Body of pancreas (tissue), 4 donors: ENCODE measurements around the gene CKLF. TPM values are rescaled to one million over a fixed set of nuclear protein-coding genes. Genes with fewer than 3 reads are reported as not detected.

Experiments used
- ATAC-seq: fragments of 150-250 bp; one replicate; pipeline ENCODE4 v1.9.1; 2016
- DNase-seq, 4 donors: peaks; one replicate each; pipeline ENCODE4 v3.0.0-alpha.2; 2019
- H3K27ac ChIP-seq, 4 donors: fragments of 200-600 bp; sonication (generic); 1 replicate in 3 of 4; 2 replicates in 1 of 4; pipeline versions ENCODE4 v1.5.1 to v1.6.1; 2016 to 2019; ENCODE audit warnings: mild to moderate bottlenecking in 1 of 4, mixed read lengths in 1 of 4, moderate library complexity in 1 of 4
- H3K27me3 ChIP-seq, 2 donors: fragments of 200-600 bp; sonication (generic); one replicate each; pipeline ENCODE4 v1.6.0; 2016; ENCODE audit warnings: mild to moderate bottlenecking in 1 of 2
- H3K36me3 ChIP-seq, 2 donors: fragments of 200-600 bp; sonication (generic); replicated peaks in 1 of 2; 2 replicates each; pipeline ENCODE4 v1.5.1; 2016; ENCODE audit warnings: low read depth in 2 of 2; ENCODE audit not compliant: insufficient read depth in 1 of 2
- H3K4me1 ChIP-seq: fragments of 200-600 bp; sonication (generic); one replicate; pipeline ENCODE4 v1.6.0; 2016
- H3K4me3 ChIP-seq, 2 donors: fragments of 200-600 bp; sonication (generic); 1 replicate in 1 of 2; 2 replicates in 1 of 2; pipeline ENCODE4 v1.5.1; 2016 to 2019
- H3K9me3 ChIP-seq, 3 donors: fragments of 200-600 bp; sonication (generic); 1 replicate in 2 of 3; 2 replicates in 1 of 3; pipeline ENCODE4 v1.5.1; 2016
- POLR2A ChIP-seq, 3 donors: fragments of 450-650 bp; IDR thresholded peaks; one replicate each; pipeline ENCODE4 v1.6.1; 2016; ENCODE audit warnings: antibody characterized with exemption in 3 of 3, mild to moderate bottlenecking in 2 of 3
- WGBS, 2 donors: methylation state at CpG; one replicate each; pipeline ENCODE4 v1.1.5; 2017; 5-methylcytosine and 5-hydroxymethylcytosine counted together
- intact Hi-C: fragments of 100-400 bp; cut with DNase I; formaldehyde crosslinking; loops from one replicate; pipeline ENCODE4 v1.15.1; 2023
- total RNA-seq, 2 donors: library from RNA; depleted of rRNA; stranded (reverse); fragments of >200 nt; gene quantifications; one replicate each; pipeline ENCODE4 v1.1.0, GENCODE V29; 2016
- TF ChIP-seq, protein P1 (sequence below), 7 experiments: fragments of 450-650 bp in 4 of 7; fragments of 200-600 bp in 3 of 7; sonication (generic) in 3 of 7; IDR thresholded peaks; one replicate each; pipeline ENCODE4 v1.5.1; 2016 to 2019; ENCODE audit warnings: antibody characterized with exemption in 7 of 7

Gene CKLF
- total RNA-seq, 2 donors from 2014 or later = 33.5 TPM; not detected in 1

DNA sequence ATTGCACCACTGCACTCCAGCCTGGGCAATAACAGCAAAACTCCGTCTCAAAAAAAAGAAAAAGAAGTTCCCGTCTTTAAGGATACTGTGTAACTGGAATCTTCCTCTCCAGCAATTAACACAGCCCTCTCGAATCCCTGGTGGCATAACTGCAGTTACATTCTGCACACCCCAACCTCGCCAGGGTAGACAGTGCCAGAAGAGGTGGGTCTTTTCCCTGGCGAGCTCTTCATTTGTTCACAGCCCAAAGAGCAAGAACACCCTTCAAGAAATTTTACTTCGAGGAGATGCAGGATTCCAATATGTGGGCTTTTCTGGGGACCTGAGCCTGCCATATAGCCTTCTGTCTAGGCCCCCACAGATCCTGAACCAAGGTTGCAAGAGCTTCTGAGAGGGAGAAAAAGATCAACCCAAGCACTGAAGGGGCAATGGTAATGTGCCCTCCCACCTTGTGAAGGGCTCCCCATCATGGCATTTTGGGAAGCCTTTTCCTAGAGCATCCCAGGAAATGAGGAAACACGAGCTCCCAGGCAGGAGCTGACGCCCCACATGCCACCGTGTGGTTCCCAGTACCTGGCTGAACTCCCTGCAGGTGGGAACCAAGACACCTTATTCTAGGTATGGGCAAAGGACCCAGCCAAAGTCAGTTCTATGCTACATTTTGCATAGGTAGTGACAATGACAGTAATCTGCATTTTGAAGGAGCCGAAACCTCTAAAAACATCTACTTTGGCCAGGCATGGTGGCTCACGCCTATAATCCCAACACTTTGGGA lies 29.4 kb upstream of the CKLF start:
- Histone ChIP-seq H3K9me3 (no peaks in the 10 kb centered on the region), H3K4me3 (no peak overlapping the region), H3K36me3 (peaks cover 0 to 5% of the 10 kb centered on the region in 2 donors), H3K27me3 (no peaks in the 10 kb centered on the region), H3K27ac (peak overlapping the region in 2 of 4 donors; percentile 67 to 95), H3K4me1 (peaks cover 4% of the 10 kb centered on the region)
- no peak for TF ChIP-seq POLR2A (IDR thresholded peaks at IDR 0.05)
- TF ChIP-seq, protein P1, sequence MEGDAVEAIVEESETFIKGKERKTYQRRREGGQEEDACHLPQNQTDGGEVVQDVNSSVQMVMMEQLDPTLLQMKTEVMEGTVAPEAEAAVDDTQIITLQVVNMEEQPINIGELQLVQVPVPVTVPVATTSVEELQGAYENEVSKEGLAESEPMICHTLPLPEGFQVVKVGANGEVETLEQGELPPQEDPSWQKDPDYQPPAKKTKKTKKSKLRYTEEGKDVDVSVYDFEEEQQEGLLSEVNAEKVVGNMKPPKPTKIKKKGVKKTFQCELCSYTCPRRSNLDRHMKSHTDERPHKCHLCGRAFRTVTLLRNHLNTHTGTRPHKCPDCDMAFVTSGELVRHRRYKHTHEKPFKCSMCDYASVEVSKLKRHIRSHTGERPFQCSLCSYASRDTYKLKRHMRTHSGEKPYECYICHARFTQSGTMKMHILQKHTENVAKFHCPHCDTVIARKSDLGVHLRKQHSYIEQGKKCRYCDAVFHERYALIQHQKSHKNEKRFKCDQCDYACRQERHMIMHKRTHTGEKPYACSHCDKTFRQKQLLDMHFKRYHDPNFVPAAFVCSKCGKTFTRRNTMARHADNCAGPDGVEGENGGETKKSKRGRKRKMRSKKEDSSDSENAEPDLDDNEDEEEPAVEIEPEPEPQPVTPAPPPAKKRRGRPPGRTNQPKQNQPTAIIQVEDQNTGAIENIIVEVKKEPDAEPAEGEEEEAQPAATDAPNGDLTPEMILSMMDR (IDR thresholded peaks at IDR 0.05) = no peak
- intact Hi-C loops = no loop called here
- DNase-seq (no peak), ATAC-seq (no peak)
- 75 to 85% methylated on average over 8 to 11 of the region's 11 CpGs for WGBS, 2 donors

DNA sequence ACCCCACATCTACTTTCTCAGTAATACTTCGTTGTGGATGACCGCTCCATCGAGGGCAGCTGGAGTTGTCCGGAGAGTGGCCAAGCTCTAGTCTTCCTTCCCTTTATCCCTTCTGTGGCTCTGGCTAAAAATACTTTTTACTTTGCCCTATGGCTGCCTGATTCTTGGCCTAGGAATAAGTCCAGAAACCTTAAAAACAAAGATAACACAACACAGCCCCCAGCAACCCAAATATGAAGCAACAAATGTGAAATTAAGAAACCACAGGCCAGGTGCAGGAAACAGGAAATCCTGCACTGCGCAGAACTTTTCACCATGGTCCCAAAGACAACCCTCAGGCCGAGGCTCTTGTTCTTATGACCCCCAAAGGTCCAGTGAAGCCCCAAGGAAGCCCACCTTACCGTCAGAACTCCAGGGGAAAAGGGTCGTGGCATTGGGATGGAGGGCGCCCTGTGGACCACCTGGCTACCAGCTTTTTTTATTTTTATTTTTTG lies 28.5 kb upstream of the CKLF start:
- Histone ChIP-seq H3K27ac (peak overlapping the region in 1 of 4 donors; percentile 95), H3K27me3 (no peaks in the 10 kb centered on the region), H3K4me1 (no peaks in the 10 kb centered on the region), H3K36me3 (peaks cover 0 to 9% of the 10 kb centered on the region in 2 donors), H3K9me3 (no peaks in the 10 kb centered on the region), H3K4me3 (no peak overlapping the region)
- intact Hi-C loops = no loop called here
- WGBS, 2 donors = 65 to 91% methylated on average over 9 of the region's 9 CpGs
- ATAC-seq (no peak), DNase-seq (no peak)
- TF ChIP-seq, protein P1 (IDR thresholded peaks at IDR 0.05) = no peak
- TF ChIP-seq POLR2A (IDR thresholded peaks at IDR 0.05) = no peak

DNA sequence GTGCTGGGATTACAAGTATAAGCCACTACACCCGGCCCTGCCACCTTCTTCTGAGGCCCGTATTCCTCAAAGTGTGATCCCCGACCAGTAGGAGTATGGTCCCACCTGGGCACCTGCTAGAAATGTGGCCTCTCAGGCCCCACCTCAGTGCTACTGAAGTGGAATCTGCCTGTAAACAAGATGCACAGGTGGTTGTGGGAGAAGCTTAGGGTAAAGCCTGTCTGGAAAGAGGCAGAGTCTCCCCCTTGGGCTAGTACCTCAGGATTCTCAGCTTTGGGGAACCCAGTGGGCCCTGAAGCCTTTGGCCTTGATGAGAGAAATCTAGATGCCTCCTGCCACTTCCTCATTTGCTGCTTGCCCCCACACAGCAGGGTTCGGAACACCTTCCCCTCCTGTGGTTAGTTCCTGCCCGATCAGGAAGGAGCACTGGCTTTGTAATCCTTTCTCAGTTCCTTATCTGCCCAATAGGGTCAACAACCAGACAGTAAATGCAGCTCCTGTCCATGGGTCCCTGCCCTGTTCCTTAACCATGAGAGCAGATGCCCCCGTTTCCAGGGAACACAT lies 27.7 kb upstream of the CKLF start:
- WGBS, 2 donors = 62 to 88% methylated on average over 6 of the region's 6 CpGs
- no peaks in the 10 kb centered on the region for H3K27me3 ChIP-seq
- DNase-seq (peak in 1 of 4 donors; percentile 71), ATAC-seq (no peak)
- intact Hi-C loops = no loop called here
- no peaks in the 10 kb centered on the region for H3K4me1 ChIP-seq
- no peaks in the 10 kb centered on the region for H3K9me3 ChIP-seq
- peaks cover 0 to 12% of the 10 kb centered on the region in 2 donors for H3K36me3 ChIP-seq
- peak overlapping the region in 2 of 4 donors; percentile 20 to 95 for H3K27ac ChIP-seq
- TF ChIP-seq, protein P1 (IDR thresholded peaks at IDR 0.05) = peak in 1 of 7 experiments; percentile 19
- no peak for TF ChIP-seq POLR2A (IDR thresholded peaks at IDR 0.05)
- H3K4me3 ChIP-seq = no peak overlapping the region

DNA sequence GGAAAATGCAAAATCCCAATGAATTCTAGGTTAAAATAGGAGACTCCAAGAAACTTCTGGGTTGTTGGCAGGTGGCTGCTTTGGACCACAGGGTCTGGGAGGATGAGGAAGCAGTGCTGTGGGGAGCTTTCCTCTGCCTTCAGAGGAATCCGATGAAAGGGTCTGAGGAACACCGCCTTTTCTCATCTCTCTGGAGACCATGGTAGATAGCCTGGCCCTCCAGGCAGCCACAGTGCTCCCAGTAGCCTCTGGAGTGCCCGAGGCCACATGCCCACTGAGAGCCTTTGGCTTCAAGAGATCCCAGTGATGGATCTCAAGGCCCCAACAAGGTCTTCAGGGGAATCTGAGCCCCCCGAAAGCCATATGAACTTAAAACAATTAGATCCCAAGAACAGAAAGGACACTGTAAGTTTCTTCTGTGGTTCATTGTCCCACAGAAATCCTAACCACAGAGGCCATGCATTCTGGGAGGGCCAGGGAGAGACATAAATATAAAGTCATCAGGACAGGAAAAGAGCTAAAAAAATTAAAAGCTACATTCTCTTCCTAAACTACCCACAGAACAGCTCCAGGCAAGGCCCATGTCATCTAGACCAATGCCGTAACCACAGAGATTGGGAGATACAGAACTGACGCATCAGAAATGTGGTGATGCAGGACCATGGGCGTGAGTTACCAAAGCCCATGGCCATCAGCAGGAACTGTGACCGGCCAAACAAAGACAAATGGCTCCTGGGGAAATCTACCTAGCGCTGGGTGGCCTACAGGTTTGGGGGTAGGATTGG lies 26.8 kb upstream of the CKLF start:
- Histone ChIP-seq H3K36me3 (peaks cover 0 to 18% of the 10 kb centered on the region in 2 donors), H3K4me3 (no peak overlapping the region), H3K27me3 (no peaks in the 10 kb centered on the region), H3K9me3 (no peaks in the 10 kb centered on the region), H3K27ac (peak overlapping the region in 2 of 4 donors; percentile 11 to 95), H3K4me1 (no peaks in the 10 kb centered on the region)
- 86 to 90% methylated on average over 9 of the region's 9 CpGs for WGBS, 2 donors
- TF ChIP-seq POLR2A (IDR thresholded peaks at IDR 0.05) = no peak
- TF ChIP-seq, protein P1 (IDR thresholded peaks at IDR 0.05) = no peak
- no peak for ATAC-seq
- intact Hi-C loops = no loop called here
- DNase-seq = peak in 1 of 4 donors; percentile 42
